GM12865 (cell line): ENCODE data around the gene ATP2A1.

Source experiments
- DNase-seq: peaks from one replicate; pipeline ENCODE4 v3.0.0; 2010; ENCODE audit warnings: low read depth
- H3K4me3 ChIP-seq: 2 replicates; pipeline ENCODE4 v1.5.1; 2011; ENCODE audit warnings: mild to moderate bottlenecking, low read depth, low read length, control low read depth
- TF ChIP-seq, protein P1 (sequence below): IDR thresholded peaks from 2 replicates; pipeline ENCODE4 v1.5.1; 2011; ENCODE audit warnings: low read length, control low read depth, low read depth, inconsistent platforms; ENCODE audit not compliant: insufficient read depth; ENCODE audit errors: missing control alignments

The ATP2A1 gene

DNA sequence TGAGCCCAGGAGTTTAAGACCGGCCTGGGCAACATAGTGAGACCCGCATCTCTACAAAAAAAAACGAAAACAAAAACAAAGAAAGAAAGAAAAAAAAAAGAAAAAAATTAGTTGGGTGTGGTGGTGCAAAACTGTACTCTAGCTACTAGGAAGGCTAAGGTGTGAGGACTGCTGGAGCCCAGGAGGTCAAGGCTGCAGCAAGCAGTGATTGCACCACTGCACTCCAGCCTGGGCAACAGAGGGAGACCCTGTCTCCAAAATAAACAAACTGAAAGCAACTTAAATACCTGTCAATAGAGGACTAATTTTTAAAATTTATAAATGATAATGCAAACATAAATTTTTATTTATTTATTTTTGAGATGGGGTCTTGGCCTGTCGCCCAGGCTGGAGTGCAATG, 17.3 kb downstream of the ATP2A1 start:
- TF ChIP-seq, protein P1, sequence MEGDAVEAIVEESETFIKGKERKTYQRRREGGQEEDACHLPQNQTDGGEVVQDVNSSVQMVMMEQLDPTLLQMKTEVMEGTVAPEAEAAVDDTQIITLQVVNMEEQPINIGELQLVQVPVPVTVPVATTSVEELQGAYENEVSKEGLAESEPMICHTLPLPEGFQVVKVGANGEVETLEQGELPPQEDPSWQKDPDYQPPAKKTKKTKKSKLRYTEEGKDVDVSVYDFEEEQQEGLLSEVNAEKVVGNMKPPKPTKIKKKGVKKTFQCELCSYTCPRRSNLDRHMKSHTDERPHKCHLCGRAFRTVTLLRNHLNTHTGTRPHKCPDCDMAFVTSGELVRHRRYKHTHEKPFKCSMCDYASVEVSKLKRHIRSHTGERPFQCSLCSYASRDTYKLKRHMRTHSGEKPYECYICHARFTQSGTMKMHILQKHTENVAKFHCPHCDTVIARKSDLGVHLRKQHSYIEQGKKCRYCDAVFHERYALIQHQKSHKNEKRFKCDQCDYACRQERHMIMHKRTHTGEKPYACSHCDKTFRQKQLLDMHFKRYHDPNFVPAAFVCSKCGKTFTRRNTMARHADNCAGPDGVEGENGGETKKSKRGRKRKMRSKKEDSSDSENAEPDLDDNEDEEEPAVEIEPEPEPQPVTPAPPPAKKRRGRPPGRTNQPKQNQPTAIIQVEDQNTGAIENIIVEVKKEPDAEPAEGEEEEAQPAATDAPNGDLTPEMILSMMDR, result no peak
- no peak overlapping the region for H3K4me3 ChIP-seq
- no peak for DNase-seq

DNA sequence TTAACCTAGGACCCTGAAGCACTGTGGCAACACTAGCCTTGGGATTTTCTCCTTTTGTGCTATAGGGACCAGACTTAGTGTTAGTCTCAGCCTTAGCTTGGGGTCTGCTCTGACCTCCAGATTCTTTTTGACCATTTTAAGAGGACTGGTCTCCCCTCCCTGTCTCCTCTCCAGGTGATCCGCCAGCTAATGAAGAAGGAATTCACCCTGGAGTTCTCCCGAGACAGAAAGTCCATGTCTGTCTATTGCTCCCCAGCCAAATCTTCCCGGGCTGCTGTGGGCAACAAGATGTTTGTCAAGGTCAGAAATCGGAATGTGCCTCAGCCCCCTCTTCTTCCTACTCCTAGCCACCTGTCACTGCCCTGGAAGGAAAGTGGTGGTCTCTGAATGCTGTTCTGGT, 19.5 kb downstream of the ATP2A1 start:
- DNase-seq, result no peak

DNA sequence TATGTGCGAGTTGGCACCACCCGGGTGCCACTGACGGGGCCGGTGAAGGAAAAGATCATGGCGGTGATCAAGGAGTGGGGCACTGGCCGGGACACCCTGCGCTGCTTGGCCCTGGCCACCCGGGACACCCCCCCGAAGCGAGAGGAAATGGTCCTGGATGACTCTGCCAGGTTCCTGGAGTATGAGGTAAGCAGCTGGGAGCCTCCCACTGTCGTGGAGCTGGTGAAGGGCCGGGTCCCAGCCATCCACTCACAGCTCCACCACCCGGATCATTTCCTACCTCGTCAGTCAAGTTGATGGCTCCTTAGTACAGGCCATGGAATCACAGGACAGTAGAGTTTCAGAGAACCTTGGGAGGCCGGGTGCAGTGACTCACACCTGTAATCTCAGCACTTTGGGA, 20.0 kb downstream of the ATP2A1 start:
- DNase-seq, result no peak
- TF ChIP-seq, protein P1, result no peak
- no peak overlapping the region for H3K4me3 ChIP-seq

More for the DNA sequence above, 19.5 kb downstream of the ATP2A1 start:
- TF ChIP-seq, protein P1, result no peak
- H3K4me3 ChIP-seq, result no peak overlapping the region

DNA sequence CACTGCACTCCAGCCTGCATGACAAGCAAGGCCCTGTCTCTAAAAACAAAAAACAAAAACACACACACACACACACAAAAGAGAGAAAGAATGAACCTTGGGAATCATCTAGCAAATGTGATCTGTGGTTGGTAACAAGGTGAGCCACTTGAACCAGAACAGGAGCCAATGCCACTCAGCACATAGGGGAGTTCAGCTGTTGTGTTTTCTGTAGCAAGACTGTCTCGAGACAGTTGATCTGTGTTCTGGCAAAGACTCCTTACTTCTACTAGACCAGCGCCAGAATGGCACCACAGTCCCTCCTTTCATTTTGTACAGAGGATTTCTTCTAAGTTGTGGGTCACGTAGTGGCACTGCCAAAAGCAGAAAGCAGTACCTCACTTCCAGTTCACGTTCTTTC, 20.7 kb downstream of the ATP2A1 start:
- TF ChIP-seq, protein P1, result no peak
- H3K4me3 ChIP-seq, result no peak overlapping the region
- DNase-seq, result no peak

DNA sequence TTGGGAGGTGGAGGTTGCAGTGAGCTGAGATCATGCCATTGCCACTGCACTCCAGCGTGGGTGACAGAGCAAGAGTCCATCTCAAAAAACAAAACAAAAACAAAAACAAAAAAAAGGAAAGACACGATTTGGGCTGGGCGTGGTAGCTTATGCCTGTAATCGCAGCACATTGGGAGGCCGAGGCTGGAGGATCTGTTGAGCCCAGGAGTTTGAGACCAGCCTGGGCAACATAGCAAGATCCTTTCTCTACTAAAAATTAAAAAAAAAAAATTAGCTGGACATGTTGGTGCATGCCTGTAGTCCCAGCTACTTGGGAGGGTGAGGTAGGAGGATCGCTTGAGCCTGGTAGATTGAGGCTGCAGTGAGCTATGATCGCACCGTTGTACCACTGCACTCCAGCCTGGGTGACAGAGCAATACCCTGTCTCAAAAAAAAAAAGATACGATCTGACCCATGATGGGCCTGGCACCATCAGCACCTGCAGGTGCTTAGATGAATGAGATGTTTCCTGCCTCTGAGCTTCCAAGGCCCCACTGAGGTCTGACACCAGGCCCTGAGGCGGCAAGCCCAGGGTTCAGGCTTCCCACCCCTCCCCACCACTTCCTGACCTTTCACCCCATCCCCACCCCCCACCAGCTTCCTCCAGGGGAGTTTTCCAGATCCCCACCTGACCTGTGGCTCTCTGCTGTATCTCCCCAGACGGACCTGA, 21.7 kb downstream of the ATP2A1 start:
- H3K4me3 ChIP-seq, result no peak overlapping the region
- TF ChIP-seq, protein P1, result no peak
- no peak for DNase-seq

DNA sequence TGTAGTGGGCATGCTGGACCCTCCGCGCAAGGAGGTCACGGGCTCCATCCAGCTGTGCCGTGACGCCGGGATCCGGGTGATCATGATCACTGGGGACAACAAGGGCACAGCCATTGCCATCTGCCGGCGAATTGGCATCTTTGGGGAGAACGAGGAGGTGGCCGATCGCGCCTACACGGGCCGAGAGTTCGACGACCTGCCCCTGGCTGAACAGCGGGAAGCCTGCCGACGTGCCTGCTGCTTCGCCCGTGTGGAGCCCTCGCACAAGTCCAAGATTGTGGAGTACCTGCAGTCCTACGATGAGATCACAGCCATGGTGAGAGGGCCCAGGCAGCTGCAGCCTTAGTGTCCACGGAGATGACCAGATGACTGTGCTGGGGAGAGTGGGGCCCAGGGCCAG, 22.3 kb downstream of the ATP2A1 start:
- no peak for DNase-seq
- TF ChIP-seq, protein P1, result no peak

DNA sequence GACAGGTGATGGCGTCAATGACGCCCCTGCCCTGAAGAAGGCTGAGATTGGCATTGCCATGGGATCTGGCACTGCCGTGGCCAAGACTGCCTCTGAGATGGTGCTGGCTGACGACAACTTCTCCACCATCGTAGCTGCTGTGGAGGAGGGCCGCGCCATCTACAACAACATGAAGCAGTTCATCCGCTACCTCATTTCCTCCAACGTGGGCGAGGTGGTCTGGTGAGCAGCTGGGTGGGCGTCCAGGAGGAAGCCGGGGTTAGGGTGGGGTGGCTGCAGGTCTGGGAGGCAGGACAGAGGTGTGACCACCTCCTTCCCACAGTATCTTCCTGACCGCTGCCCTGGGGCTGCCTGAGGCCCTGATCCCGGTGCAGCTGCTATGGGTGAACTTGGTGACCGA, 23.6 kb downstream of the ATP2A1 start:
- TF ChIP-seq, protein P1, result no peak
- no peak for DNase-seq
- no peak overlapping the region for H3K4me3 ChIP-seq

More for the DNA sequence above, 22.3 kb downstream of the ATP2A1 start:
- no peak overlapping the region for H3K4me3 ChIP-seq
